Sigmoid colon (tissue), 7 donors: ENCODE measurements around the gene SLC38A3. TPM values are rescaled to one million over a fixed set of nuclear protein-coding genes. Genes with fewer than 3 reads are reported as not detected.
A peak's percentile ranks its signal among the peaks of the same experiment; 100 is the strongest.

Source experiments
- DNase-seq: peaks from one replicate; pipeline ENCODE4 v3.0.0-alpha.2; 2019
- H3K27ac ChIP-seq, 4 donors: fragments of 200-600 bp; sonication (generic); one replicate each; pipeline ENCODE4 v1.5.1; 2016 to 2019; ENCODE audit warnings: mild to moderate bottlenecking in 1 of 4
- H3K27me3 ChIP-seq, 3 donors: fragments of 200-600 bp; sonication (generic); one replicate each; pipeline ENCODE4 v1.5.1; 2019; ENCODE audit warnings: mild to moderate bottlenecking in 1 of 3
- H3K36me3 ChIP-seq, 4 donors: fragments of 200-600 bp; sonication (generic); one replicate each; pipeline ENCODE4 v1.5.1; 2016 to 2019
- H3K4me1 ChIP-seq, 4 donors: fragments of 200-600 bp; sonication (generic); one replicate each; pipeline ENCODE4 v1.5.1; 2017 to 2019
- H3K4me3 ChIP-seq, 4 donors: fragments of 200-600 bp; sonication (generic); one replicate each; pipeline ENCODE4 v1.5.1; 2017 to 2019; ENCODE audit warnings: mild to moderate bottlenecking in 2 of 4, moderate library complexity in 1 of 4
- H3K9me3 ChIP-seq, 4 donors: fragments of 200-600 bp in 3 of 4; sonication (generic) in 3 of 4; one replicate each; pipeline versions ENCODE4 v1.5.1 to v1.6.1; 2013 to 2019
- EP300 ChIP-seq, 4 donors: sonication (generic); formaldehyde crosslinking; IDR thresholded peaks; one replicate each; pipeline ENCODE4 v1.6.1; 2017; ENCODE audit warnings: antibody characterized with exemption in 4 of 4
- POLR2A ChIP-seq, 2 donors: fragments of 450-650 bp; IDR thresholded peaks; one replicate each; pipeline ENCODE4 v1.6.1; 2016; ENCODE audit warnings: antibody characterized with exemption in 2 of 2, mild to moderate bottlenecking in 2 of 2, moderate library complexity in 2 of 2
- POLR2AphosphoS5 ChIP-seq, 4 donors: sonication (generic); formaldehyde crosslinking; IDR thresholded peaks; one replicate each; pipeline ENCODE4 v1.6.1; 2017; ENCODE audit warnings: antibody characterized with exemption in 4 of 4
- WGBS, 2 donors: extraction: QIAGEN DNeasy Blood & Tissue Kit; methylation state at CpG; one replicate each; pipeline ENCODE4 v1.1.7; 2013; 5-methylcytosine and 5-hydroxymethylcytosine counted together
- intact Hi-C: fragments of 100-400 bp; cut with DNase I; formaldehyde crosslinking; loops from one replicate; pipeline ENCODE4 v1.15.1; 2023
- polyA plus RNA-seq, 3 donors: library from polyadenylated mRNA; stranded (reverse); fragments of 200-250 nt; gene quantifications; one replicate each; pipeline ENCODE4 v1.2.3, GENCODE V29; 2013
- total RNA-seq, 4 donors: library from RNA; depleted of rRNA; stranded (reverse); fragments of >200 nt; gene quantifications; one replicate each; pipeline ENCODE4 v1.1.0, GENCODE V29; 2016
- TF ChIP-seq, protein P1 (sequence below), 4 experiments: fragments of 450-650 bp in 3 of 4; fragments of 200-600 bp in 1 of 4; IDR thresholded peaks; one replicate each; pipeline ENCODE4 v1.5.1; 2016 to 2019; ENCODE audit warnings: antibody characterized with exemption in 4 of 4, mild to moderate bottlenecking in 3 of 4, moderate library complexity in 2 of 4
- donor health status: healthy with polysubstance abuse.
- donor health status: Bipolar disorder and iron deficiency.
- donor health status: healthy.

SLC38A3 gene
- total and polyA plus RNA-seq, 7 donors: 0.07 to 0.28 TPM; not detected in 5

DNA sequence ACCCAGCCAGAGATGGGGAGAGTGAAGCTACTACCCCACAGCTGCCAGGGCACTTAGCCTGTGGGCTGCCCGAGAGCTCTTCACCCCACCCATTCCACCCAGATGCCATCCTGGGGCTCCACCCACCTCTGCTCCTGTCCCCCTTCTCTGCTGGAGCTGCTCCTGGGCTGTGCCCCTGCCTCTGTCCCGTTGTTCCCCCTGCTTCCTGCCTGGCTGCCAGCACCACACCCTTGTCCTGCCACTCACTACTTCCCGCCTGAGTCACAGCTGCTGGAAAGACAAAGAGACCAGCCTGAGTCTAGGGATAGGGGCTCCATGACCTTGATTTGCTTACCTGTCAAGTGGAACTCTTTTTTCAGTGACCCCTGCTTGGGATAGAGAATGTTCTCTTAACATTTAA is 43.3 kb downstream of the SLC38A3 start:
- peak overlapping the region; percentile 50 to 91 (median 64) for H3K27ac ChIP-seq
- no peak for DNase-seq
- H3K4me3 ChIP-seq: no peak overlapping the region
- peaks cover 4 to 27% (median 18%) of the 10 kb centered on the region in 4 donors for H3K36me3 ChIP-seq
- intact Hi-C loops: no loop called here
- no peaks in the 10 kb centered on the region for H3K9me3 ChIP-seq
- peaks cover 0 to 84% (median 69%) of the 10 kb centered on the region in 4 donors for H3K4me1 ChIP-seq
- 4 to 33% methylated on average over 3 of the region's 3 CpGs for WGBS, 2 donors
- peak in 1 of 4 donors; percentile 45 for TF ChIP-seq POLR2AphosphoS5 (IDR thresholded peaks at IDR 0.05)
- no peak for TF ChIP-seq EP300 (IDR thresholded peaks at IDR 0.05)
- TF ChIP-seq POLR2A (IDR thresholded peaks at IDR 0.05): no peak
- TF ChIP-seq, protein P1, sequence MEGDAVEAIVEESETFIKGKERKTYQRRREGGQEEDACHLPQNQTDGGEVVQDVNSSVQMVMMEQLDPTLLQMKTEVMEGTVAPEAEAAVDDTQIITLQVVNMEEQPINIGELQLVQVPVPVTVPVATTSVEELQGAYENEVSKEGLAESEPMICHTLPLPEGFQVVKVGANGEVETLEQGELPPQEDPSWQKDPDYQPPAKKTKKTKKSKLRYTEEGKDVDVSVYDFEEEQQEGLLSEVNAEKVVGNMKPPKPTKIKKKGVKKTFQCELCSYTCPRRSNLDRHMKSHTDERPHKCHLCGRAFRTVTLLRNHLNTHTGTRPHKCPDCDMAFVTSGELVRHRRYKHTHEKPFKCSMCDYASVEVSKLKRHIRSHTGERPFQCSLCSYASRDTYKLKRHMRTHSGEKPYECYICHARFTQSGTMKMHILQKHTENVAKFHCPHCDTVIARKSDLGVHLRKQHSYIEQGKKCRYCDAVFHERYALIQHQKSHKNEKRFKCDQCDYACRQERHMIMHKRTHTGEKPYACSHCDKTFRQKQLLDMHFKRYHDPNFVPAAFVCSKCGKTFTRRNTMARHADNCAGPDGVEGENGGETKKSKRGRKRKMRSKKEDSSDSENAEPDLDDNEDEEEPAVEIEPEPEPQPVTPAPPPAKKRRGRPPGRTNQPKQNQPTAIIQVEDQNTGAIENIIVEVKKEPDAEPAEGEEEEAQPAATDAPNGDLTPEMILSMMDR (IDR thresholded peaks at IDR 0.05): no peak
- H3K27me3 ChIP-seq: no peaks in the 10 kb centered on the region

DNA sequence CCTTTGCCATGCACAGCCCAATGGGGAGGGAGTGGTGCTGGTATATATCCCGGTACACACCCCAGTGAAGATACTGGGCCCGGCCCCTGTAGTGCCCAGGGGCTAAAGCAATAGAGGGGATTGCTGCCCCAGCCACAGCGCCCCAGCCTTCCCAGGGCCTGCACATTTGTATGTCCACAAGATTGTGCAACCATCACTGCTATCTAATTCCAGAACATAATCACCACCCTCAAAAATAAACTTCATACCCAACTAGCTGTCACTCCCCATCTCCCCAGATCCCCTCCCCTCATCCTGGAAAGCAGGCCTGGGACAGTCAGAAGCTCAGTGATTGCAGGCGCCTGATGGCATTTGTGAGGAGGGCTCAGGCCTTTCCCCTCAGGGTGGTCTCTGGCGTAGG is 44.4 kb downstream of the SLC38A3 start:
- 90 to 95% methylated on average over 5 of the region's 5 CpGs for WGBS, 2 donors
- Histone ChIP-seq H3K4me1 (peaks cover 0 to 76% (median 61%) of the 10 kb centered on the region in 4 donors), H3K9me3 (no peaks in the 10 kb centered on the region), H3K27me3 (no peaks in the 10 kb centered on the region), H3K27ac (peak overlapping the region in 3 of 4 donors; percentile 50 to 91 (median 76)), H3K36me3 (peaks cover 9 to 37% (median 18%) of the 10 kb centered on the region in 4 donors), H3K4me3 (no peak overlapping the region)
- TF ChIP-seq POLR2AphosphoS5 (IDR thresholded peaks at IDR 0.05) (no peak), POLR2A (IDR thresholded peaks at IDR 0.05) (no peak), EP300 (IDR thresholded peaks at IDR 0.05) (no peak)
- TF ChIP-seq, protein P1 (IDR thresholded peaks at IDR 0.05): no peak
- no peak for DNase-seq
- intact Hi-C loops: no loop called here

DNA sequence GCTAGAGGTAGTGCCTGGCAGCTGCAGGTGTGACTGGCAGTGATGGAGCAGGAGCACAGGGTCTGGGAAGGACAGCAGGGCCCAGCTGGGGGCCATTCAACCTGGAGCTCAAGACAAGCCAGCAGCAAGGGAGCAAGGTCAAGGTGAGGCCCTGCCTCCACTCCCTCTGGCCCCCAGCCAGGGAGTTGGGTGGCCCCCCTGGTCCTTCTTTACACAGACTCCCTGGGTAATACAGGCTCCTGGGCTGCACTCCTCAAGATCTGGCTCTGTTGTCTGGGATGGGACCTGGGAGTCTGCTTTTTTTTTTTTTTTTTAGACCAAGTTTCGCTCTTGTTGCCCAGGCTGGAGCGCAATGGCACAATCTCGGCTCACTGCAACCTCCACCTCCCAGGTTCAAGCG is 45.4 kb downstream of the SLC38A3 start:
- no peak for TF ChIP-seq POLR2A (IDR thresholded peaks at IDR 0.05)
- TF ChIP-seq, protein P1 (IDR thresholded peaks at IDR 0.05): no peak
- no peak for TF ChIP-seq EP300 (IDR thresholded peaks at IDR 0.05)
- no peak for TF ChIP-seq POLR2AphosphoS5 (IDR thresholded peaks at IDR 0.05)
- Histone ChIP-seq H3K36me3 (peaks cover 10 to 48% (median 24%) of the 10 kb centered on the region in 4 donors), H3K9me3 (no peaks in the 10 kb centered on the region), H3K4me3 (no peak overlapping the region), H3K4me1 (peaks cover 2 to 70% (median 55%) of the 10 kb centered on the region in 4 donors), H3K27ac (peak overlapping the region in 1 of 4 donors; percentile 76), H3K27me3 (no peaks in the 10 kb centered on the region)
- 96% methylated on average over 4 of the region's 4 CpGs for WGBS, 2 donors
- intact Hi-C loops: no loop called here
- DNase-seq: no peak

GRCh38 chr3:50251220-50251619 is 46.1 kb downstream of the SLC38A3 start:
- Histone ChIP-seq H3K27ac (peak overlapping the region in 2 of 4 donors; percentile 12 to 76), H3K4me1 (peaks cover 4 to 64% (median 48%) of the 10 kb centered on the region in 4 donors), H3K36me3 (peaks cover 12 to 55% (median 27%) of the 10 kb centered on the region in 4 donors), H3K4me3 (no peak overlapping the region), H3K27me3 (no peaks in the 10 kb centered on the region), H3K9me3 (no peaks in the 10 kb centered on the region)
- WGBS, 2 donors: 42 to 73% methylated on average over 8 of the region's 8 CpGs
- TF ChIP-seq POLR2A (IDR thresholded peaks at IDR 0.05) (no peak), EP300 (IDR thresholded peaks at IDR 0.05) (no peak), POLR2AphosphoS5 (IDR thresholded peaks at IDR 0.05) (no peak)
- TF ChIP-seq, protein P1 (IDR thresholded peaks at IDR 0.05): no peak
- intact Hi-C loops: no loop called here
- DNase-seq: no peak
